Measurements from ENCODE around the gene LRIT3.

- TF ChIP-seq CTCF (IDR thresholded peaks at IDR 0.05; ENCODE audit: low read depth, low read length, poor library complexity, severe bottlenecking) (no peak), EZH2phosphoT487 (IDR thresholded peaks at IDR 0.05; ENCODE audit: borderline replicate concordance, low read length) (no peak)
Observed at GRCh38 chr4:109816894-109817293, 31.0 kb upstream of the LRIT3 start.
